ENCODE results near the gene RNF31. TPM values are rescaled to one million over a fixed set of nuclear protein-coding genes. Genes with fewer than 3 reads are reported as not detected.

RNF31 gene
- total and polyA plus RNA-seq, 2 of the 13 experiments (the other 11 are each of a cell fraction or from before 2014, with no cell fraction given): 48.2 to 86.8 TPM

DNA sequence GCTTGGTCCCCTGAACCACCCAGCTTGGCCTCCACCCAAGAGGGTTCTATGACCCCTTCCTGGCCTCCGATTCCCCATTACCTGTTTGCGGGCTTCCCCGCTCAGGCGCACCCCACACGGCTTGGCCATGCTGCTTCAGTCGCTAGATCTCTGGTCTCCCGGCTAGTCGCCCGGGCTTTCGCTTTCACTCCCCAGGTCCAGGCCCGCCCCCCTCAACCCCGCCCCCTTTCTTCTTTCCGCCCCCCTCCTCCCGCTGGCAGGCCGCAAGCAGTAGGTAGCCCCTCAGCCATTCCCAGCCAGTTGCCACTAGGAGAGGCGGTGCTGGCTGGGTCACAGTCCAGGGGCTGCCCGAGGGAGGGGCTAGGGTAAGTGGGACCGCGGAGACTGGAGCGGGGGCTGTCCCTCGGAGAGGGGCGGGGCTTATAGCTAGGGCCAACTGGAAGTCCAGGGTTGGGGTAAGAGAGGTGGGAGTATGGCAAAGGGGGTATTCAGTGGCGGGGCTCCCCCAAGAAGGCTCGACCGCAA lies 783 bp upstream of the RNF31 start, which contains the start of gene PSME2 (continued):
- TF ChIP-seq, protein P1, sequence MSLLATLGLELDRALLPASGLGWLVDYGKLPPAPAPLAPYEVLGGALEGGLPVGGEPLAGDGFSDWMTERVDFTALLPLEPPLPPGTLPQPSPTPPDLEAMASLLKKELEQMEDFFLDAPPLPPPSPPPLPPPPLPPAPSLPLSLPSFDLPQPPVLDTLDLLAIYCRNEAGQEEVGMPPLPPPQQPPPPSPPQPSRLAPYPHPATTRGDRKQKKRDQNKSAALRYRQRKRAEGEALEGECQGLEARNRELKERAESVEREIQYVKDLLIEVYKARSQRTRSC (CRISPR knock-in tag; IDR thresholded peaks at IDR 0.05; ENCODE audit: low read depth): no peak
- TF ChIP-seq, protein P2, sequence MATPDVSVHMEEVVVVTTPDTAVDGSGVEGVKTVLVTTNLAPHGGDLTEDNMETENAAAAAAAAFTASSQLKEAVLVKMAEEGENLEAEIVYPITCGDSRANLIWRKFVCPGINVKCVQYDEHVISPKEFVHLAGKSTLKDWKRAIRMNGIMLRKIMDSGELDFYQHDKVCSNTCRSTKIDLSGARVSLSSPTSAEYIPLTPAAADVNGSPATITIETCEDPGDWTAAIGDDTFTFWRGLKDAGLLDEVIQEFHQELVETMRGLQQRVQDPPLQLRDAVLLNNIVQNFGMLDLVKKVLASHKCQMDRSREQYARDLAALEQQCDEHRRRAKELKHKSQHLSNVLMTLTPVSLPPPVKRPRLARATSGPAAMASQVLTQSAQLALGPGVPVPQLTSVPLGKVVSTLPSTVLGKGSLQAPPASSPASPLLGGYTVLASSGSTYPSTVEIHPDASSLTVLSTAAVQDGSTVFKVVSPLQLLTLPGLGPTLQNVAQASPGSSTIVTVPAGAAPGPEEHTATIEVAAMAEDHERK (CRISPR knock-in tag; IDR thresholded peaks at IDR 0.05; ENCODE audit: low read depth): no peak
- no peak for TF ChIP-seq ZNF224 (CRISPR knock-in tag; IDR thresholded peaks at IDR 0.05)
- peak; percentile 81 for TF ChIP-seq ZIK1 (CRISPR knock-in tag; IDR thresholded peaks at IDR 0.05; ENCODE audit: borderline replicate concordance, low read depth)
- no peak for TF ChIP-seq TBX3 (IDR thresholded peaks at IDR 0.05; ENCODE audit: borderline replicate concordance)
- no peak; the same call in 1 of the 2 replicates for TF ChIP-seq SSRP1 (CRISPR knock-in tag; IDR thresholded peaks at IDR 0.05)
- TF ChIP-seq NPAS2 (CRISPR knock-in tag; IDR thresholded peaks at IDR 0.05; ENCODE audit: borderline replicate concordance): no peak
- no peak for TF ChIP-seq ZNF782 (CRISPR knock-in tag; IDR thresholded peaks at IDR 0.05; ENCODE audit: borderline replicate concordance)
- peak in 1 of 2 experiments; percentile 35; a peak in 1 of 4 replicates for TF ChIP-seq EP300 (IDR thresholded peaks at IDR 0.05; ENCODE audit: low read depth in 2 of 2, low read length in 2 of 2)
- no peak for TF ChIP-seq EP300 (CRISPR knock-in tag; IDR thresholded peaks at IDR 0.05; ENCODE audit: borderline replicate concordance)
- peak; percentile 98; the same call in 1 of the 2 replicates for TF ChIP-seq ZNF749 (CRISPR knock-in tag; IDR thresholded peaks at IDR 0.05; ENCODE audit: borderline replicate concordance)
- TF ChIP-seq MED8 (CRISPR knock-in tag; IDR thresholded peaks at IDR 0.05; ENCODE audit: insufficient replicate concordance): peak; percentile 75
- peak; percentile 74 for TF ChIP-seq RARA (CRISPR knock-in tag; IDR thresholded peaks at IDR 0.05)
- TF ChIP-seq SRSF9 (IDR thresholded peaks at IDR 0.05; ENCODE audit: borderline replicate concordance, insufficient read depth, low read depth, low read length, poor library complexity, severe bottlenecking): no peak
- peak; percentile 80; the same call in 1 of the 2 replicates for TF ChIP-seq ZNF333 (CRISPR knock-in tag; IDR thresholded peaks at IDR 0.05; ENCODE audit: borderline replicate concordance)
- no peak; the same call in 1 of the 2 replicates for TF ChIP-seq MAF1 (CRISPR knock-in tag; IDR thresholded peaks at IDR 0.05; ENCODE audit: borderline replicate concordance)
- peak; percentile 78; the same call in 1 of the 2 replicates for TF ChIP-seq RBAK (CRISPR knock-in tag; IDR thresholded peaks at IDR 0.05)
- peak; percentile 97; the same call in 2 of the 3 replicates for TF ChIP-seq MXI1 (IDR thresholded peaks at IDR 0.05; ENCODE audit: borderline replicate concordance, low read depth, low read length)
- peak; percentile 14; the same call in 1 of the 2 replicates for TF ChIP-seq ZSCAN29 (CRISPR knock-in tag; conservative IDR thresholded peaks at IDR 0.05)
- TF ChIP-seq HHEX (CRISPR knock-in tag; IDR thresholded peaks at IDR 0.05): no peak
- TF ChIP-seq ERF (CRISPR knock-in tag; IDR thresholded peaks at IDR 0.05): peak; percentile 88; the same call in 1 of the 2 replicates
- no peak for TF ChIP-seq NFE2 (CRISPR knock-in tag; IDR thresholded peaks at IDR 0.05)
- TF ChIP-seq ZNF484 (CRISPR knock-in tag; IDR thresholded peaks at IDR 0.05; ENCODE audit: borderline replicate concordance, low read depth): no peak
- TF ChIP-seq, protein P3, sequence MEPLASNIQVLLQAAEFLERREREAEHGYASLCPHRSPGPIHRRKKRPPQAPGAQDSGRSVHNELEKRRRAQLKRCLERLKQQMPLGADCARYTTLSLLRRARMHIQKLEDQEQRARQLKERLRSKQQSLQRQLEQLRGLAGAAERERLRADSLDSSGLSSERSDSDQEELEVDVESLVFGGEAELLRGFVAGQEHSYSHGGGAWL (CRISPR knock-in tag; IDR thresholded peaks at IDR 0.05): peak; percentile 88
- no peak for TF ChIP-seq ZNF709 (CRISPR knock-in tag; IDR thresholded peaks at IDR 0.05)
- TF ChIP-seq, protein P4, sequence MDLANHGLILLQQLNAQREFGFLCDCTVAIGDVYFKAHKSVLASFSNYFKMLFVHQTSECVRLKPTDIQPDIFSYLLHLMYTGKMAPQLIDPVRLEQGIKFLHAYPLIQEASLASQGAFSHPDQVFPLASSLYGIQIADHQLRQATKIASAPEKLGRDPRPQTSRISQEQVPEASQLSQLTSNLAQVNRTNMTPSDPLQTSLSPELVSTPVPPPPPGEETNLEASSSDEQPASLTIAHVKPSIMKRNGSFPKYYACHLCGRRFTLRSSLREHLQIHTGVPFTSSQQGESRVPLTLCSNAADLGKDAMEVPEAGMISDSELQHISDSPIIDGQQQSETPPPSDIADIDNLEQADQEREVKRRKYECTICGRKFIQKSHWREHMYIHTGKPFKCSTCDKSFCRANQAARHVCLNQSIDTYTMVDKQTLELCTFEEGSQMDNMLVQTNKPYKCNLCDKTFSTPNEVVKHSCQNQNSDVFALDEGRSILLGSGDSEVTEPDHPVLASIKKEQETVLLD (CRISPR knock-in tag; IDR thresholded peaks at IDR 0.05; ENCODE audit: low read depth): no peak
- peak; percentile 78; the same call in 1 of the 2 replicates for TF ChIP-seq ZNF451 (CRISPR knock-in tag; IDR thresholded peaks at IDR 0.05)
- peak; percentile 89 for TF ChIP-seq KMT2A (CRISPR knock-in tag; IDR thresholded peaks at IDR 0.05)

Measured in HepG2 (cell line).